GM23248 (cell line): ENCODE data around the gene GREB1. TPM values are rescaled to one million over a fixed set of nuclear protein-coding genes. Genes with fewer than 3 reads are reported as not detected.

Experiments used
- DNase-seq: peaks from one replicate; pipeline ENCODE4 v3.0.0-alpha.2; 2015
- H2AFZ ChIP-seq: fragments of 200-600 bp; sonication (generic); 2 replicates; pipeline ENCODE4 v1.6.1; 2016; ENCODE audit warnings: antibody characterized with exemption
- H3F3A ChIP-seq: fragments of 200-600 bp; sonication (generic); 2 replicates; pipeline ENCODE4 v1.6.1; 2016; ENCODE audit warnings: mild to moderate bottlenecking, antibody characterized with exemption, mixed run types; ENCODE audit not compliant: insufficient read depth
- H3K27ac ChIP-seq: fragments of 200-600 bp; sonication (generic); 2 replicates; pipeline ENCODE4 v1.5.1; 2016; ENCODE audit warnings: mild to moderate bottlenecking
- H3K27me3 ChIP-seq: fragments of 200-600 bp; sonication (generic); replicated peaks from 2 replicates; pipeline ENCODE4 v1.6.1; 2016; ENCODE audit warnings: mild to moderate bottlenecking; ENCODE audit not compliant: insufficient read depth
- H3K36me3 ChIP-seq: fragments of 200-600 bp; sonication (generic); 2 replicates; pipeline ENCODE4 v1.6.1; 2016; ENCODE audit warnings: low read depth, mild to moderate bottlenecking
- H3K4me1 ChIP-seq: fragments of 200-600 bp; sonication (generic); 2 replicates; pipeline ENCODE4 v1.6.1; 2016; ENCODE audit warnings: mild to moderate bottlenecking; ENCODE audit not compliant: insufficient read depth
- H3K4me2 ChIP-seq: fragments of 200-600 bp; sonication (generic); one replicate; pipeline ENCODE4 v1.6.1; 2016; ENCODE audit warnings: mild to moderate bottlenecking; ENCODE audit not compliant: unreplicated experiment
- H3K4me3 ChIP-seq: fragments of 200-600 bp; sonication (generic); 2 replicates; pipeline ENCODE4 v1.5.1; 2016; ENCODE audit warnings: mild to moderate bottlenecking
- H3K79me2 ChIP-seq: fragments of 200-600 bp; sonication (generic); 2 replicates; pipeline ENCODE4 v1.6.1; 2016; ENCODE audit warnings: mild to moderate bottlenecking; ENCODE audit not compliant: insufficient read depth
- H3K9ac ChIP-seq: fragments of 200-600 bp; sonication (generic); 2 replicates; pipeline ENCODE4 v1.6.1; 2016; ENCODE audit warnings: mild to moderate bottlenecking
- H3K9me2 ChIP-seq: fragments of 200-600 bp; sonication (generic); 2 replicates; pipeline ENCODE4 v1.6.1; 2016; ENCODE audit warnings: mixed run types, mild to moderate bottlenecking, moderate library complexity; ENCODE audit not compliant: insufficient read depth
- H3K9me3 ChIP-seq: fragments of 200-600 bp; sonication (generic); one replicate; pipeline ENCODE4 v1.6.1; 2017; ENCODE audit warnings: low read depth
- H4K20me1 ChIP-seq: fragments of 200-600 bp; sonication (generic); 2 replicates; pipeline ENCODE4 v1.6.0; 2016; ENCODE audit not compliant: insufficient read depth
- EZH2 ChIP-seq: fragments of 200-600 bp; sonication (generic); IDR thresholded peaks from 2 replicates; pipeline ENCODE4 v1.6.1; 2018; ENCODE audit warnings: antibody characterized with exemption, mild to moderate bottlenecking; ENCODE audit not compliant: insufficient read depth, poor library complexity, severe bottlenecking
- EZH2phosphoT487 ChIP-seq: fragments of 200-600 bp; sonication (generic); IDR thresholded peaks from 2 replicates; pipeline ENCODE4 v1.6.1; 2018; ENCODE audit warnings: antibody characterized with exemption, moderate library complexity, mild to moderate bottlenecking, low read depth; ENCODE audit not compliant: insufficient read depth
- WGBS, 2 experiments: methylation state at CpG; one replicate each; pipeline ENCODE4 v1.1.6; 2015 to 2017; ENCODE audit warnings: low lambda C conversion rate in 2 of 2, low coverage in 1 of 2; ENCODE audit errors: missing lambda C conversion rate in 2 of 2; 5-methylcytosine and 5-hydroxymethylcytosine counted together
- in situ Hi-C: fragments of 300-500 bp; cut with MboI; formaldehyde crosslinking; loops from 2 replicates; pipeline ENCODE4 v1.15.0; 2020
- polyA plus RNA-seq: library from polyadenylated mRNA; unstranded; fragments of >200 nt; fragmentation: Nextera tagmentation; extraction: Ambion mirVana; gene quantifications from 2 replicates; pipeline ENCODE4 v1.2.1, GENCODE V29; 2016
- total RNA-seq: library from RNA; depleted of rRNA; stranded (reverse); fragments of >200 nt; shearing (Covaris generic); gene quantifications from 2 replicates; pipeline ENCODE4 v1.2.3, GENCODE V29; 2014

Gene GREB1
- total and polyA plus RNA-seq, 2 experiments from 2014 or later = not detected

- no peak for DNase-seq
- H3K27ac ChIP-seq = no peak overlapping the region
- H3F3A ChIP-seq = no peaks in the 10 kb centered on the region
- H4K20me1 ChIP-seq = no peaks in the 10 kb centered on the region
- WGBS, 2 experiments = 54 to 59% methylated on average over 11 of the region's 11 CpGs
- H3K9me3 ChIP-seq = no peaks in the 10 kb centered on the region
- no peak overlapping the region for H3K9ac ChIP-seq
- H3K4me1 ChIP-seq = no peaks in the 10 kb centered on the region
- TF ChIP-seq EZH2phosphoT487 (no peak), EZH2 (no peak)
- no peak overlapping the region for H2AFZ ChIP-seq
- H3K79me2 ChIP-seq = no peaks in the 10 kb centered on the region
- no peaks in the 10 kb centered on the region for H3K36me3 ChIP-seq
- in situ Hi-C loops = no loop called here
- H3K4me2 ChIP-seq = no peak overlapping the region
- H3K9me2 ChIP-seq = no peaks in the 10 kb centered on the region
- no peaks in the 10 kb centered on the region for H3K27me3 ChIP-seq
- H3K4me3 ChIP-seq = no peak overlapping the region
Measured at GRCh38 chr2:11629215-11629614, 95.4 kb downstream of the GREB1 start.

DNA sequence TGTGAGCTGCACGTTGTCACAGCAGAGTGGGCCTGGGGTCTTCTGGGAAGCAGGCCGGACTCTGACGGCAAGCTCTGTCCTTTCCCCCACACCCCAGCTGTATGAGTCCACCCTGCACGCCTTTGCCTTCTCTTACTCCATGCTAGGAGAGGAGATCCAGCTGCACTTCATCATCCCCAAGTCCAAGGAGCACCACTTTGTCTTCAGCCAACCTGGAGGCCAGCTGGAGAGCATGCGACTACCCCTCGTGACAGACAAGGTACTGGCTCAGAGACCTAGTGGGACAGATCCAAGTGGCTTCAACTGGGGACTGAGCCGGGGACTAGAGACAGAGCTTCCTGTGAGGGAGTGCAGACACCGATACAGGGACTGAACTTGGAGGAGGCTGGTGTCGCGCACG lies 96.0 kb downstream of the GREB1 start:
- H3K9me3 ChIP-seq = no peaks in the 10 kb centered on the region
- in situ Hi-C loops = no loop called here
- no peaks in the 10 kb centered on the region for H3K27me3 ChIP-seq
- no peak overlapping the region for H3K4me2 ChIP-seq
- H3K9ac ChIP-seq = no peak overlapping the region
- H4K20me1 ChIP-seq = no peaks in the 10 kb centered on the region
- 57 to 66% methylated on average over 11 of the region's 11 CpGs for WGBS, 2 experiments
- no peaks in the 10 kb centered on the region for H3K9me2 ChIP-seq
- H3K27ac ChIP-seq = no peak overlapping the region
- H3F3A ChIP-seq = no peaks in the 10 kb centered on the region
- H3K4me3 ChIP-seq = no peak overlapping the region
- DNase-seq = no peak
- H2AFZ ChIP-seq = no peak overlapping the region
- H3K36me3 ChIP-seq = no peaks in the 10 kb centered on the region
- TF ChIP-seq EZH2 (no peak), EZH2phosphoT487 (no peak)
- H3K4me1 ChIP-seq = no peaks in the 10 kb centered on the region
- no peaks in the 10 kb centered on the region for H3K79me2 ChIP-seq

DNA sequence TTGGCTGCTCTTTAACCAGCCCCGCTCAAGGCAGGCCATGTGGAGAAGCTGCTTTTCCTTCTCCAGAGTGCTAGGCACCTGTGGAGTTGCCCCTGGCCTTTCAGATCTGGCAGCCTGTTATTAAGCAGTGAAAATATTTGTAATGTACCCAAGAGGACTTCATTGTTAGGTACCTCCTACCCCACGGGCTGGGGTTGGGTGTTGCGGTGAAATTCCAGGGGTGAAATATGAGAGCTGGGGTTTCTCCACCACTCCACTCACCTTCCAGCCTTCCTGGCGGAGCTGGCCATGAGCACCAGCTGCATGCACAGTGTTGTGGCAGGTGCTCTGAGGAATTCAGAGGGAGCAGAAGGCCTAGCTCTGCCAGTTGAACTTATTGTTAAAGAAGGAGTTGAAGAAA lies 97.0 kb downstream of the GREB1 start:
- DNase-seq = no peak
- Histone ChIP-seq H3K9me3 (no peaks in the 10 kb centered on the region), H3K9ac (no peak overlapping the region), H3K27ac (no peak overlapping the region), H3K9me2 (no peaks in the 10 kb centered on the region), H3K79me2 (no peaks in the 10 kb centered on the region), H3K27me3 (no peaks in the 10 kb centered on the region), H3K4me1 (no peaks in the 10 kb centered on the region), H2AFZ (no peak overlapping the region), H3K4me2 (no peak overlapping the region), H3K4me3 (no peak overlapping the region), H3K36me3 (no peaks in the 10 kb centered on the region), H4K20me1 (no peaks in the 10 kb centered on the region), H3F3A (no peaks in the 10 kb centered on the region)
- in situ Hi-C loops = no loop called here
- 64 to 68% methylated on average over 4 of the region's 4 CpGs for WGBS, 2 experiments
- TF ChIP-seq EZH2 (no peak), EZH2phosphoT487 (no peak)

GRCh38 chr2:11631462-11631861 lies 97.6 kb downstream of the GREB1 start:
- no peaks in the 10 kb centered on the region for H3K79me2 ChIP-seq
- no peaks in the 10 kb centered on the region for H4K20me1 ChIP-seq
- WGBS, 2 experiments = 45 to 56% methylated on average over 7 of the region's 7 CpGs
- DNase-seq = peak; percentile 7
- H2AFZ ChIP-seq = no peak overlapping the region
- H3K9me2 ChIP-seq = no peaks in the 10 kb centered on the region
- H3K9me3 ChIP-seq = no peaks in the 10 kb centered on the region
- in situ Hi-C loops = no loop called here
- H3K27me3 ChIP-seq = no peaks in the 10 kb centered on the region
- no peaks in the 10 kb centered on the region for H3K36me3 ChIP-seq
- H3K4me2 ChIP-seq = no peak overlapping the region
- H3F3A ChIP-seq = no peaks in the 10 kb centered on the region
- no peaks in the 10 kb centered on the region for H3K4me1 ChIP-seq
- no peak overlapping the region for H3K27ac ChIP-seq
- no peak overlapping the region for H3K4me3 ChIP-seq
- no peak overlapping the region for H3K9ac ChIP-seq
- TF ChIP-seq EZH2 = no peak
- no peak for TF ChIP-seq EZH2phosphoT487

- TF ChIP-seq EZH2 (no peak), EZH2phosphoT487 (no peak)
- H3K4me1 ChIP-seq = no peaks in the 10 kb centered on the region
- no peak overlapping the region for H3K4me3 ChIP-seq
- no peak overlapping the region for H3K4me2 ChIP-seq
- no peak overlapping the region for H2AFZ ChIP-seq
- no peaks in the 10 kb centered on the region for H3K36me3 ChIP-seq
- H3K27me3 ChIP-seq = no peaks in the 10 kb centered on the region
- H3K9me3 ChIP-seq = no peaks in the 10 kb centered on the region
- no peaks in the 10 kb centered on the region for H4K20me1 ChIP-seq
- H3K9me2 ChIP-seq = no peaks in the 10 kb centered on the region
- H3K79me2 ChIP-seq = no peaks in the 10 kb centered on the region
- no peak overlapping the region for H3K27ac ChIP-seq
- no peaks in the 10 kb centered on the region for H3F3A ChIP-seq
- DNase-seq = no peak
- in situ Hi-C loops = no loop called here
- no peak overlapping the region for H3K9ac ChIP-seq
- 73% methylated on average over 28 of the region's 28 CpGs for WGBS, 2 experiments
Measured at GRCh38 chr2:11633923-11634478, 100.2 kb downstream of the GREB1 start.
